Neural cell (in vitro differentiated cells): ENCODE results near the gene SPATA2. TPM values are rescaled to one million over a fixed set of nuclear protein-coding genes. Genes with fewer than 3 reads are reported as not detected.
"Not testable (repeated sequence)": the region's sequence is repeated elsewhere in the genome, so short reads cannot be mapped to it uniquely, and the experiment has no call there.

ENCODE experiments used
- H2AFZ ChIP-seq: fragments of 200-600, 300-800 bp; sonication (generic), shearing (Covaris generic); 2 replicates; pipeline ENCODE4 v1.6.0; 2014; ENCODE audit warnings: low read depth, mild to moderate bottlenecking, antibody characterized with exemption, low read length, moderate library complexity
- H3F3A ChIP-seq: fragments of 200-600 bp; shearing (Covaris generic); 2 replicates; pipeline ENCODE4 v1.6.1; 2016; ENCODE audit warnings: mild to moderate bottlenecking, moderate library complexity, mixed read lengths, antibody characterized with exemption, low read length; ENCODE audit not compliant: insufficient read depth, poor library complexity, severe bottlenecking
- H3K27ac ChIP-seq: fragments of 200-600, 300-800 bp; sonication (generic), shearing (Covaris generic); 2 replicates; pipeline ENCODE4 v1.5.1; 2014; ENCODE audit warnings: mild to moderate bottlenecking, low read length, moderate library complexity
- H3K27me3 ChIP-seq: fragments of 300-800, 200-600 bp; sonication (generic), shearing (Covaris generic); 2 replicates; pipeline ENCODE4 v1.6.0; 2014; ENCODE audit warnings: mild to moderate bottlenecking, low read depth, low read length, moderate library complexity; ENCODE audit not compliant: insufficient read depth
- H3K36me3 ChIP-seq: fragments of 300-800, 200-600 bp; sonication (generic), shearing (Covaris generic); 2 replicates; pipeline ENCODE4 v1.5.1; 2014; ENCODE audit warnings: mild to moderate bottlenecking, antibody characterized with exemption, low read length, moderate library complexity; ENCODE audit not compliant: insufficient read depth
- H3K4me2 ChIP-seq: fragments of 300-800, 200-600 bp; sonication (generic), shearing (Covaris generic); 2 replicates; pipeline ENCODE4 v1.6.0; 2014; ENCODE audit warnings: mild to moderate bottlenecking, low read length
- H3K4me3 ChIP-seq: fragments of 300-800, 200-600 bp; sonication (generic), shearing (Covaris generic); 2 replicates; pipeline ENCODE4 v1.5.1; 2014; ENCODE audit warnings: mild to moderate bottlenecking, low read length, moderate library complexity
- H3K79me2 ChIP-seq: fragments of 200-600 bp; shearing (Covaris generic); replicated peaks from 2 replicates; pipeline ENCODE4 v1.6.0; 2014; ENCODE audit warnings: mild to moderate bottlenecking, low read length, moderate library complexity; ENCODE audit not compliant: insufficient read depth
- H3K9ac ChIP-seq: fragments of 300-800, 200-600 bp; sonication (generic), shearing (Covaris generic); 2 replicates; pipeline ENCODE4 v1.6.1; 2016; ENCODE audit warnings: mild to moderate bottlenecking, low read length, mixed read lengths
- H3K9me2 ChIP-seq: fragments of 200-600 bp; shearing (Covaris generic); 2 replicates; pipeline ENCODE4 v1.6.1; 2016; ENCODE audit warnings: mild to moderate bottlenecking, low read length, mixed read lengths; ENCODE audit not compliant: insufficient read depth
- H3K9me3 ChIP-seq: fragments of 200-600, 300-800 bp; sonication (generic), shearing (Covaris generic); 2 replicates; pipeline ENCODE4 v1.6.1; 2016; ENCODE audit warnings: mild to moderate bottlenecking, mixed run types, low read length, moderate library complexity, mixed read lengths
- H4K20me1 ChIP-seq: fragments of 200-600 bp; shearing (Covaris generic); 2 replicates; pipeline ENCODE4 v1.6.1; 2016; ENCODE audit warnings: mild to moderate bottlenecking, mixed run types; ENCODE audit not compliant: insufficient read depth
- EP300 ChIP-seq: fragments of 450-650 bp; conservative IDR thresholded peaks from 2 replicates; pipeline ENCODE4 v1.6.1; 2014; ENCODE audit warnings: antibody characterized with exemption, mild to moderate bottlenecking, moderate library complexity; ENCODE audit not compliant: poor library complexity, severe bottlenecking
- EZH2 ChIP-seq: fragments of 200-600, 300-800 bp; shearing (Covaris generic), sonication (generic); IDR thresholded peaks from 2 replicates; pipeline ENCODE4 v1.6.1; 2014; ENCODE audit warnings: antibody characterized with exemption, low read length, borderline replicate concordance, mild to moderate bottlenecking; ENCODE audit not compliant: insufficient read depth, poor library complexity, severe bottlenecking
- MXI1 ChIP-seq: fragments of 450-650 bp; conservative IDR thresholded peaks from 2 replicates; pipeline ENCODE4 v1.6.1; 2014; ENCODE audit warnings: antibody characterized with exemption, mild to moderate bottlenecking; ENCODE audit not compliant: poor library complexity, severe bottlenecking
- POLR2AphosphoS5 ChIP-seq: IDR thresholded peaks from 2 replicates; pipeline ENCODE4 v1.6.1; 2012
- RAD21 ChIP-seq: fragments of 450-650 bp; conservative IDR thresholded peaks from 2 replicates; pipeline ENCODE4 v1.6.1; 2014; ENCODE audit warnings: antibody characterized with exemption, mild to moderate bottlenecking, moderate library complexity
- SMC3 ChIP-seq: fragments of 450-650 bp; conservative IDR thresholded peaks from 2 replicates; pipeline ENCODE4 v1.6.1; 2014; ENCODE audit warnings: antibody characterized with exemption, mild to moderate bottlenecking, moderate library complexity; ENCODE audit not compliant: poor library complexity
- TAF1 ChIP-seq: IDR thresholded peaks from 2 replicates; pipeline ENCODE4 v1.6.1; 2012; ENCODE audit warnings: low read depth
- polyA plus RNA-seq: library from polyadenylated mRNA; depleted of rRNA; stranded (reverse); fragments of >200 nt; gene quantifications from 2 replicates; pipeline ENCODE4 v1.2.3, GENCODE V29; 2014
- TF ChIP-seq, protein P1 (sequence below): IDR thresholded peaks from 2 replicates; pipeline ENCODE4 v1.6.1; 2012; ENCODE audit warnings: borderline replicate concordance
- TF ChIP-seq, protein P2 (sequence below): fragments of 450-650 bp; IDR thresholded peaks from 2 replicates; pipeline ENCODE4 v1.5.1; 2014; ENCODE audit warnings: antibody characterized with exemption, mild to moderate bottlenecking, moderate library complexity; ENCODE audit not compliant: poor library complexity, severe bottlenecking

SPATA2 gene
- polyA plus RNA-seq, 1 donor from 2014 or later: 1.7 TPM

- no peak overlapping the region for H3K4me3 ChIP-seq
- H3K4me2 ChIP-seq: no peak overlapping the region
- no peaks in the 10 kb centered on the region for H3K9me2 ChIP-seq
- no peak overlapping the region for H2AFZ ChIP-seq
- no peaks in the 10 kb centered on the region for H3K9me3 ChIP-seq
- no peaks in the 10 kb centered on the region for H3K79me2 ChIP-seq
- no peaks in the 10 kb centered on the region for H3K27me3 ChIP-seq
- H3K36me3 ChIP-seq: peaks cover 5% of the 10 kb centered on the region
- TF ChIP-seq POLR2AphosphoS5 (no peak), EP300 (no peak), RAD21 (no peak), SMC3 (no peak), TAF1 (no peak), EZH2 (no peak), MXI1 (no peak)
- TF ChIP-seq, protein P1, sequence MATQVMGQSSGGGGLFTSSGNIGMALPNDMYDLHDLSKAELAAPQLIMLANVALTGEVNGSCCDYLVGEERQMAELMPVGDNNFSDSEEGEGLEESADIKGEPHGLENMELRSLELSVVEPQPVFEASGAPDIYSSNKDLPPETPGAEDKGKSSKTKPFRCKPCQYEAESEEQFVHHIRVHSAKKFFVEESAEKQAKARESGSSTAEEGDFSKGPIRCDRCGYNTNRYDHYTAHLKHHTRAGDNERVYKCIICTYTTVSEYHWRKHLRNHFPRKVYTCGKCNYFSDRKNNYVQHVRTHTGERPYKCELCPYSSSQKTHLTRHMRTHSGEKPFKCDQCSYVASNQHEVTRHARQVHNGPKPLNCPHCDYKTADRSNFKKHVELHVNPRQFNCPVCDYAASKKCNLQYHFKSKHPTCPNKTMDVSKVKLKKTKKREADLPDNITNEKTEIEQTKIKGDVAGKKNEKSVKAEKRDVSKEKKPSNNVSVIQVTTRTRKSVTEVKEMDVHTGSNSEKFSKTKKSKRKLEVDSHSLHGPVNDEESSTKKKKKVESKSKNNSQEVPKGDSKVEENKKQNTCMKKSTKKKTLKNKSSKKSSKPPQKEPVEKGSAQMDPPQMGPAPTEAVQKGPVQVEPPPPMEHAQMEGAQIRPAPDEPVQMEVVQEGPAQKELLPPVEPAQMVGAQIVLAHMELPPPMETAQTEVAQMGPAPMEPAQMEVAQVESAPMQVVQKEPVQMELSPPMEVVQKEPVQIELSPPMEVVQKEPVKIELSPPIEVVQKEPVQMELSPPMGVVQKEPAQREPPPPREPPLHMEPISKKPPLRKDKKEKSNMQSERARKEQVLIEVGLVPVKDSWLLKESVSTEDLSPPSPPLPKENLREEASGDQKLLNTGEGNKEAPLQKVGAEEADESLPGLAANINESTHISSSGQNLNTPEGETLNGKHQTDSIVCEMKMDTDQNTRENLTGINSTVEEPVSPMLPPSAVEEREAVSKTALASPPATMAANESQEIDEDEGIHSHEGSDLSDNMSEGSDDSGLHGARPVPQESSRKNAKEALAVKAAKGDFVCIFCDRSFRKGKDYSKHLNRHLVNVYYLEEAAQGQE: no peak
- TF ChIP-seq, protein P2, sequence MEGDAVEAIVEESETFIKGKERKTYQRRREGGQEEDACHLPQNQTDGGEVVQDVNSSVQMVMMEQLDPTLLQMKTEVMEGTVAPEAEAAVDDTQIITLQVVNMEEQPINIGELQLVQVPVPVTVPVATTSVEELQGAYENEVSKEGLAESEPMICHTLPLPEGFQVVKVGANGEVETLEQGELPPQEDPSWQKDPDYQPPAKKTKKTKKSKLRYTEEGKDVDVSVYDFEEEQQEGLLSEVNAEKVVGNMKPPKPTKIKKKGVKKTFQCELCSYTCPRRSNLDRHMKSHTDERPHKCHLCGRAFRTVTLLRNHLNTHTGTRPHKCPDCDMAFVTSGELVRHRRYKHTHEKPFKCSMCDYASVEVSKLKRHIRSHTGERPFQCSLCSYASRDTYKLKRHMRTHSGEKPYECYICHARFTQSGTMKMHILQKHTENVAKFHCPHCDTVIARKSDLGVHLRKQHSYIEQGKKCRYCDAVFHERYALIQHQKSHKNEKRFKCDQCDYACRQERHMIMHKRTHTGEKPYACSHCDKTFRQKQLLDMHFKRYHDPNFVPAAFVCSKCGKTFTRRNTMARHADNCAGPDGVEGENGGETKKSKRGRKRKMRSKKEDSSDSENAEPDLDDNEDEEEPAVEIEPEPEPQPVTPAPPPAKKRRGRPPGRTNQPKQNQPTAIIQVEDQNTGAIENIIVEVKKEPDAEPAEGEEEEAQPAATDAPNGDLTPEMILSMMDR: no peak
- no peak overlapping the region for H3K9ac ChIP-seq
- H3K27ac ChIP-seq: no peak overlapping the region
- H4K20me1 ChIP-seq: no peaks in the 10 kb centered on the region
- H3F3A ChIP-seq: no peaks in the 10 kb centered on the region
These were observed 41.4 kb upstream of the SPATA2 start for GRCh38 chr20:49956689-49957088.

- H3K9ac ChIP-seq, H2AFZ ChIP-seq, H3K9me2 ChIP-seq, H3K79me2 ChIP-seq, H4K20me1 ChIP-seq, H3K4me2 ChIP-seq, H3K27ac ChIP-seq, H3K36me3 ChIP-seq, H3F3A ChIP-seq, H3K9me3 ChIP-seq, H3K27me3 ChIP-seq, H3K4me3 ChIP-seq: not testable (repeated sequence)
These were observed 40.6 kb upstream of the SPATA2 start for GRCh38 chr20:49955830-49956396.

DNA sequence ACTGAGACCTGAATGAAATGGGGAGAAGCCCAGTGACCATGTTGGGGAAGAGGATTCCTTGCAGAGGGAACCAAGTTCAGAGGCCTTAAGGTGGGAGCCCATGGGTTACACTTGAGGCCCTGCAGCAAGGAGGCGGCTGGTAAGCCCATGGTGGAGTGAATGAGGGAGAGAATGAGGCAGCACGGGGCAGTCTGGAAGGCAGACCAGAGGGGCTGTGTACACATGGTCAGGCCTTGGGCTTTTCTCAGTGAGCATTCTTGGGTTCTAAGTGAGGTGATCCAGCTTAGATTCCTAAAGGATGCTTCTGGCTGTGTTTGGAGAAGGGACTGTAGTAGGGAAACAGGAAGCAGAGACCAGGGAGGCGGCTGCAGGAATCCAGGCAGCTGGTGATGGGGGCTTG lies 39.8 kb upstream of the SPATA2 start:
- Histone ChIP-seq H3K27ac (no peak overlapping the region), H3K79me2 (no peaks in the 10 kb centered on the region), H3F3A (no peaks in the 10 kb centered on the region), H3K4me2 (no peak overlapping the region), H4K20me1 (no peaks in the 10 kb centered on the region), H3K27me3 (no peaks in the 10 kb centered on the region), H3K36me3 (peaks cover 5% of the 10 kb centered on the region), H2AFZ (no peak overlapping the region), H3K4me3 (no peak overlapping the region), H3K9me3 (no peaks in the 10 kb centered on the region), H3K9ac (no peak overlapping the region), H3K9me2 (no peaks in the 10 kb centered on the region)
- TF ChIP-seq EP300: no peak
